IPS DF 6.9 (cell line): ENCODE data around the gene CDH8.
A peak's percentile ranks its signal among the peaks of the same experiment; 100 is the strongest.

Experiments
- DNase-seq: peaks from one replicate; pipeline ENCODE4 v3.0.0-alpha.2; 2013; ENCODE audit warnings: low read depth, low spot score
- H3K27ac ChIP-seq: one replicate; pipeline ENCODE4 v1.5.1; 2013; ENCODE audit warnings: low read length, control low read depth
- H3K27me3 ChIP-seq: 2 replicates; pipeline ENCODE4 v1.6.1; 2013; ENCODE audit warnings: mild to moderate bottlenecking, low read length; ENCODE audit not compliant: control insufficient read depth, insufficient read depth
- H3K36me3 ChIP-seq: 2 replicates; pipeline ENCODE4 v1.6.1; 2013; ENCODE audit warnings: low read length; ENCODE audit not compliant: control insufficient read depth, insufficient read depth
- H3K4me1 ChIP-seq: 2 replicates; pipeline ENCODE4 v1.6.1; 2013; ENCODE audit warnings: low read length; ENCODE audit not compliant: control insufficient read depth, insufficient read depth
- H3K4me3 ChIP-seq: 2 replicates; pipeline ENCODE4 v1.5.1; 2013; ENCODE audit warnings: mild to moderate bottlenecking, low read length
- H3K9me3 ChIP-seq: 2 replicates; pipeline ENCODE4 v1.6.1; 2013; ENCODE audit warnings: low read length, inconsistent platforms; ENCODE audit not compliant: control insufficient read depth, insufficient read depth
- WGBS: extraction: QIAGEN DNeasy Blood & Tissue Kit; methylation state at CpG from one replicate; pipeline ENCODE4 v1.1.7; 2013; ENCODE audit warnings: mixed read lengths, missing lambda C conversion rate; ENCODE audit not compliant: insufficient read length, insufficient coverage; 5-methylcytosine and 5-hydroxymethylcytosine counted together

Gene CDH8

GRCh38 chr16:62036101-62036801 is at the start of gene CDH8:
TSS of gene CDH8 (minus strand) at chr16:62036438. CDS start at chr16:62021403, 15,035 bp downstream.
- peak within 1 kb of the TSS; percentile 50; the same call in 1 of the 2 replicates for H3K4me3 ChIP-seq
- no peak within 1 kb of the TSS for H3K27ac ChIP-seq
- no peaks in the 10 kb centered on the region for H3K4me1 ChIP-seq
- H3K27me3 ChIP-seq, result peaks cover 24% of the 10 kb centered on the region
- H3K9me3 ChIP-seq, result no peaks in the 10 kb centered on the region
- no peak for DNase-seq
- no peaks in the 10 kb centered on the region for H3K36me3 ChIP-seq
- WGBS, result no CpG with 5 or more reads among the region's 60 CpGs

DNA sequence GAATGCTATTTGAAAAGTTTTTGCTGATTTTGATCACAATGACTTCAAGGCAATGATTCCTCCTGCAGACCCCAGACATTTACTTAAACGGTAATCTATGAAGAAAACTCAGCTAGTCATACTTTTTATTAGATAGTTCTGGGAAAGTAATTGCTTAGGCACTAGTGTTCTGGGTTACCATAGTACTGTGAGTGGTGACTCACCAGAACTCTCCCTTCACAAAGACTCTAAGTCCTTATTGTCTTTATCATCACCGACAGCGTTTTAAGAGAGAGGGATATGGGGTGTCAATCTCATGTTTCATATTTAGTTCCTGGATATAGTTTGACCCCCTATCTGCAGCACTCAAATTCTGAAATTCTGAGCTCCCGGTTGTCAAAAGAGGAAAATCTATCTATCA is 43.0 kb upstream of the CDH8 start:
- no peak overlapping the region for H3K27ac ChIP-seq
- no peak overlapping the region for H3K4me3 ChIP-seq
- no CpG with 5 or more reads among the region's 4 CpGs for WGBS
- no peak for DNase-seq
- H3K36me3 ChIP-seq, result no peaks in the 10 kb centered on the region
- H3K9me3 ChIP-seq, result no peaks in the 10 kb centered on the region
- H3K27me3 ChIP-seq, result no peaks in the 10 kb centered on the region
- no peaks in the 10 kb centered on the region for H3K4me1 ChIP-seq

GRCh38 chr16:62077998-62078397 is 41.8 kb upstream of the CDH8 start:
- Histone ChIP-seq H3K4me3 (no peak overlapping the region), H3K36me3 (no peaks in the 10 kb centered on the region), H3K4me1 (no peaks in the 10 kb centered on the region), H3K27me3 (no peaks in the 10 kb centered on the region), H3K27ac (no peak overlapping the region), H3K9me3 (no peaks in the 10 kb centered on the region)
- peak; percentile 54 for DNase-seq
- no CpG with 5 or more reads among the region's 4 CpGs for WGBS

DNA sequence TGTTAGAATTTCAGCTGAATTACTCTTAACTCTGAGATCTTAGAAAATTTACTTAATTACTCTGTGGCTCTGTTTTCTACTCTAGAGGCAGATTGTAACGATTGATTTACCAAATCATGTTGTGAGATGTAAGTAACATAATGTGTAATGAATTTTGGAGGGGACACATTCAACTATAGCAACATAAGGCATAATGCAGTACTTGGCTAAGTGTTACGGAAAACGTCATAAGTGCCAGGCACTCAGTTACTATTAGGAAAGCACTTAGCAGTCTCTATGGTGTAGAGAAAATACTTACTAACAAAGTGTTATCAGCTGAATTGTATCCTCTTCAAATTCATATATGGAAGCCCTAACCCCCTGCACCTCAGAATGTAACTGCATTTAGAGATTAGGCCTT is 40.6 kb upstream of the CDH8 start:
- Histone ChIP-seq H3K9me3 (no peaks in the 10 kb centered on the region), H3K36me3 (no peaks in the 10 kb centered on the region), H3K27me3 (no peaks in the 10 kb centered on the region), H3K4me3 (no peak overlapping the region), H3K4me1 (no peaks in the 10 kb centered on the region), H3K27ac (no peak overlapping the region)
- DNase-seq, result no peak
- no CpG with 5 or more reads among the region's 3 CpGs for WGBS

- DNase-seq, result no peak
- Histone ChIP-seq H3K4me1 (no peaks in the 10 kb centered on the region), H3K9me3 (no peaks in the 10 kb centered on the region), H3K36me3 (no peaks in the 10 kb centered on the region), H3K4me3 (no peak overlapping the region), H3K27me3 (no peaks in the 10 kb centered on the region), H3K27ac (no peak overlapping the region)
- WGBS, result no CpG with 5 or more reads among the region's 1 CpG
Measured at GRCh38 chr16:62068747-62069146, 32.5 kb upstream of the CDH8 start.

- H3K4me3 ChIP-seq, result no peak overlapping the region
- H3K9me3 ChIP-seq, result no peaks in the 10 kb centered on the region
- no peak for DNase-seq
- H3K4me1 ChIP-seq, result no peaks in the 10 kb centered on the region; the same call in 1 of the 2 replicates
- no peaks in the 10 kb centered on the region for H3K36me3 ChIP-seq
- H3K27me3 ChIP-seq, result no peaks in the 10 kb centered on the region
- WGBS, result no CpG with 5 or more reads among the region's 1 CpG
- H3K27ac ChIP-seq, result no peak overlapping the region
Measured at GRCh38 chr16:62067981-62068380, 31.7 kb upstream of the CDH8 start.

GRCh38 chr16:62067182-62067581 is 30.9 kb upstream of the CDH8 start:
- Histone ChIP-seq H3K4me3 (no peak overlapping the region), H3K27me3 (no peaks in the 10 kb centered on the region)
- WGBS, result no CpG with 5 or more reads among the region's 1 CpG

GRCh38 chr16:62066747-62067146 is 30.5 kb upstream of the CDH8 start:
- no peak overlapping the region for H3K27ac ChIP-seq
- no CpG with 5 or more reads among the region's 5 CpGs for WGBS
- no peaks in the 10 kb centered on the region; the same call in 1 of the 2 replicates for H3K4me1 ChIP-seq
- DNase-seq, result no peak
- H3K9me3 ChIP-seq, result no peaks in the 10 kb centered on the region
- no peaks in the 10 kb centered on the region for H3K36me3 ChIP-seq
- H3K4me3 ChIP-seq, result no peak overlapping the region
- H3K27me3 ChIP-seq, result no peaks in the 10 kb centered on the region

More at GRCh38 chr16:62067182-62067581, 30.9 kb upstream of the CDH8 start:
- no peak for DNase-seq
- Histone ChIP-seq H3K36me3 (no peaks in the 10 kb centered on the region), H3K9me3 (no peaks in the 10 kb centered on the region), H3K27ac (no peak overlapping the region), H3K4me1 (no peaks in the 10 kb centered on the region; the same call in 1 of the 2 replicates)

DNA sequence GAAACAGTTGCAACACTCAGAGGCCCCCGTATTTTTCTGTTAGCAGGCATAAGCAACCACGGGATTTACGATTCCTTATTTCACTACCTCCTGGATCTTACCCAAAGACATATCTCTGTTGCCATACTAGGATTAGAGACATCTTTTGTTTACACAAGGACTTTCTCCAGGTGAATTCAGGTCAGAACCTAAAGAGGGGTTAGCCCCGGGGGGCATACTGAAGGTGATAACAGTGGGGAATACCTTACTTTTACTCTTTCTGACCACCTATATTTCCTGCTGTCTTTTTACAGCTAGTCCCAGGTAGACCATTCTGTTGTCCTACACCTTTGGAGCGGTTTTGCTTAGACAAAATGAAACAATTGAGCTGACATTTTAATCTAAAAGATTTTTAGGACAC is 27.9 kb upstream of the CDH8 start:
- H3K27ac ChIP-seq, result no peak overlapping the region
- H3K4me1 ChIP-seq, result no peaks in the 10 kb centered on the region; the same call in 1 of the 2 replicates
- no peak for DNase-seq
- H3K4me3 ChIP-seq, result no peak overlapping the region
- no peaks in the 10 kb centered on the region for H3K36me3 ChIP-seq
- H3K9me3 ChIP-seq, result no peaks in the 10 kb centered on the region
- WGBS, result no CpG with 5 or more reads among the region's 5 CpGs
- H3K27me3 ChIP-seq, result no peaks in the 10 kb centered on the region

DNA sequence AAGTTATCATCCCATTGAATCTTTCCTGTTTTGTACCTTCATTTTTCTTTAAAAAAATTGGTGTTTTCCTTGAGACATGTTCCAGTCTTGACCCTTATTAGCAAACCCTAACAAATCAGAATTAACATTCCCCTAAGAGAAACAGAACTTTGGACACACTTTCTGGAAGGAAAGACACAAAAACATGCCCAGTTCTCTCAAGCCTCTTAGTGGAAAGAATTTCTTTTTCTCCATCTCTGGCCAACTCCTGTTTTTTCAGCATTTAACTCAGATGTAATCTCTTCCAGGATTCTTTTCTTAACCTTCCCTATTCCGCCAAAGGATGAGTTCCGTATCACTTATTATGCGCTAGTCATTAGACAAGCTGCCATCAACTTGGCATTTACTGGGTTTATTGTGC is 23.9 kb upstream of the CDH8 start:
- no CpG with 5 or more reads among the region's 3 CpGs for WGBS
- H3K4me3 ChIP-seq, result no peak overlapping the region
- H3K27me3 ChIP-seq, result no peaks in the 10 kb centered on the region
- no peaks in the 10 kb centered on the region for H3K36me3 ChIP-seq
- no peak overlapping the region for H3K27ac ChIP-seq
- DNase-seq, result no peak
- H3K9me3 ChIP-seq, result no peaks in the 10 kb centered on the region
- H3K4me1 ChIP-seq, result peaks cover 4% of the 10 kb centered on the region; the same call in 1 of the 2 replicates

- DNase-seq, result no peak
- Histone ChIP-seq H3K9me3 (no peaks in the 10 kb centered on the region), H3K4me1 (peaks cover 4% of the 10 kb centered on the region; the same call in 1 of the 2 replicates), H3K27me3 (no peaks in the 10 kb centered on the region), H3K27ac (no peak overlapping the region), H3K4me3 (no peak overlapping the region), H3K36me3 (no peaks in the 10 kb centered on the region)
Measured at GRCh38 chr16:62059527-62059926, 23.3 kb upstream of the CDH8 start.
